HEK293 (cell line): ENCODE data around the gene PTCRA.

ENCODE experiments used
- CTCF ChIA-PET: fragments of 350-600 bp; formaldehyde crosslinking; extraction: SDS; loops from one replicate; lab custom pipeline; 2021; ENCODE audit warnings: antibody characterized with exemption; lab: Yijun Ruan, JAX
- POLR2A ChIA-PET: fragments of 300-600 bp; formaldehyde crosslinking; extraction: SDS; loops from one replicate; lab custom pipeline; 2020; ENCODE audit warnings: antibody characterized with exemption, inconsistent platforms; lab: Yijun Ruan, JAX
- H3K27ac ChIP-seq: fragments of 200-500 bp; sonication (Bioruptor generic); 2 replicates; pipeline ENCODE4 v1.5.1; 2014; ENCODE audit warnings: low read depth, low read length, control low read depth, inconsistent platforms; ENCODE audit errors: extremely low read depth
- H3K36me3 ChIP-seq, 2 experiments: fragments of 200-500 bp in 1 of 2; sonication (Bioruptor generic) in 1 of 2; 1 replicate in 1 of 2; 2 replicates in 1 of 2; pipeline ENCODE4 v1.5.1; 2014 to 2017; ENCODE audit warnings: inconsistent platforms in 2 of 2, low read length in 2 of 2; ENCODE audit not compliant: control insufficient read depth in 2 of 2, insufficient read depth in 1 of 2
- H3K4me1 ChIP-seq: fragments of 200-500 bp; sonication (Bioruptor generic); 2 replicates; pipeline ENCODE4 v1.5.1; 2014; ENCODE audit warnings: mild to moderate bottlenecking, low read length, inconsistent platforms; ENCODE audit not compliant: control insufficient read depth, insufficient read depth
- H3K4me3 ChIP-seq: 2 replicates; pipeline ENCODE4 v1.5.1; 2011; ENCODE audit warnings: low read depth, mild to moderate bottlenecking, control low read depth, low read length, moderate library complexity
- H3K9me3 ChIP-seq: fragments of 200-500 bp; sonication (Bioruptor generic); 2 replicates; pipeline ENCODE4 v1.5.1; 2014; ENCODE audit warnings: low read depth, low read length, inconsistent platforms; ENCODE audit not compliant: control insufficient read depth, insufficient read depth
- GFI1B ChIP-seq: fragments of 450-650 bp; formaldehyde crosslinking; IDR thresholded peaks from 2 replicates; pipeline ENCODE4 v1.5.1; 2016; ENCODE audit warnings: missing biosample characterization, missing genetic modification characterization
- GLI4 ChIP-seq: fragments of 450-650 bp; formaldehyde crosslinking; IDR thresholded peaks from 2 replicates; pipeline ENCODE4 v1.5.1; 2016; ENCODE audit warnings: missing biosample characterization, missing genetic modification characterization
- SCRT1 ChIP-seq: fragments of 450-650 bp; formaldehyde crosslinking; IDR thresholded peaks from 2 replicates; pipeline ENCODE4 v1.5.1; 2016; ENCODE audit warnings: missing biosample characterization, missing genetic modification characterization, borderline replicate concordance
- SP7 ChIP-seq: fragments of 450-650 bp; formaldehyde crosslinking; IDR thresholded peaks from 2 replicates; pipeline ENCODE4 v1.5.1; 2016; ENCODE audit warnings: missing biosample characterization, missing genetic modification characterization
- ZNF114 ChIP-seq: fragments of 450-650 bp; formaldehyde crosslinking; IDR thresholded peaks from 2 replicates; pipeline ENCODE4 v1.5.0; 2017; ENCODE audit warnings: missing biosample characterization, missing genetic modification characterization
- ZNF132 ChIP-seq: fragments of 450-650 bp; formaldehyde crosslinking; IDR thresholded peaks from 2 replicates; pipeline ENCODE4 v1.5.1; 2017; ENCODE audit warnings: missing biosample characterization, missing genetic modification characterization, borderline replicate concordance
- ZNF514 ChIP-seq: fragments of 450-650 bp; formaldehyde crosslinking; IDR thresholded peaks from 2 replicates; pipeline ENCODE4 v1.5.1; 2016; ENCODE audit warnings: missing biosample characterization, missing genetic modification characterization
- ZNF549 ChIP-seq: fragments of 450-650 bp; IDR thresholded peaks from 2 replicates; pipeline ENCODE4 v1.5.1; 2018; ENCODE audit warnings: missing biosample characterization, missing genetic modification characterization, mild to moderate bottlenecking, inconsistent platforms, moderate library complexity
- ZNF555 ChIP-seq: fragments of 450-650 bp; formaldehyde crosslinking; conservative IDR thresholded peaks from 2 replicates; pipeline ENCODE4 v1.5.1; 2017; ENCODE audit warnings: missing biosample characterization, mild to moderate bottlenecking, missing genetic modification characterization, inconsistent platforms
- ZNF558 ChIP-seq: fragments of 450-650 bp; formaldehyde crosslinking; IDR thresholded peaks from 2 replicates; pipeline ENCODE4 v1.5.1; 2016; ENCODE audit warnings: missing biosample characterization, missing genetic modification characterization
- ZNF621 ChIP-seq: fragments of 450-650 bp; formaldehyde crosslinking; IDR thresholded peaks from 2 replicates; pipeline ENCODE4 v1.5.1; 2017; ENCODE audit warnings: missing biosample characterization, missing genetic modification characterization
- ZNF654 ChIP-seq: fragments of 450-650 bp; formaldehyde crosslinking; IDR thresholded peaks from 2 replicates; pipeline ENCODE4 v1.5.1; 2016; ENCODE audit warnings: low read depth, missing biosample characterization, missing genetic modification characterization
- ZNF664 ChIP-seq: fragments of 450-650 bp; formaldehyde crosslinking; IDR thresholded peaks from 2 replicates; pipeline ENCODE4 v1.5.1; 2016; ENCODE audit warnings: missing biosample characterization, missing genetic modification characterization
- ZNF670 ChIP-seq: fragments of 450-650 bp; formaldehyde crosslinking; IDR thresholded peaks from 2 replicates; pipeline ENCODE4 v1.5.1; 2016; ENCODE audit warnings: missing biosample characterization, missing genetic modification characterization, low read depth
- ZNF777 ChIP-seq: fragments of 450-650 bp; formaldehyde crosslinking; IDR thresholded peaks from 2 replicates; pipeline ENCODE4 v1.5.1; 2017; ENCODE audit warnings: missing biosample characterization, missing genetic modification characterization, borderline replicate concordance
- TF ChIP-seq, protein P1 (sequence below): fragments of 450-650 bp; formaldehyde crosslinking; IDR thresholded peaks from 2 replicates; pipeline ENCODE4 v1.5.1; 2016; ENCODE audit warnings: missing biosample characterization, missing genetic modification characterization
- TF ChIP-seq, protein P2 (sequence below): fragments of 450-650 bp; formaldehyde crosslinking; IDR thresholded peaks from 2 replicates; pipeline ENCODE4 v1.5.1; 2016; ENCODE audit warnings: missing biosample characterization, missing genetic modification characterization

The PTCRA gene

DNA sequence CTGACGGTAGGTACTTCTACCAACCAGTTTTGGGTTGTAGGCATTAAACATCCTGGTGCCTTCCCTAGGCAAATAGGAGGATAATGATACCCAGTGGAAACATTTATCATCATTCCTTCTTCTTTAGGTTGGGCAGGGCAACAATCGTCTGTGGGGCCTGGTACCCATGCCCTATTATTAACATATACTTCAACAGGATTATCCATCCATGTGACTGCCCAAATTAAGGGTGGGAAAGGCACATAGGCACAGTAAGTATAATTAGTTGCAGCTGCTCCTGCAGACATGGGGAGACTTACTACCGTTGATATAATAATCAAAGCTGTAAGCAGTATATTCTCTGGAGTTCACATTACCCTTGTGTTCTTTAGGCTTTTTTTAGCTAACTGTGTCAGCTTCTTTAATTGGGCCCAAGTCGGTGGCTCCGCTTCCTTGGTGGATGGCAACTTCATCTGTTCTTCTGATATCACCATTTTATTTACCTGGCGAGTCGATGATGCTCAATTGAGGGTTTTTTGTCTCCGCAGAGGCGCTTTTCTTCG is 19.6 kb upstream of the PTCRA start:
- H3K4me3 ChIP-seq = no peak overlapping the region
- POLR2A ChIA-PET = no interaction called here
- no peaks in the 10 kb centered on the region for H3K4me1 ChIP-seq
- no peak for TF ChIP-seq SCRT1 (tag by site-specific recombination)
- no peak for TF ChIP-seq ZNF114 (tag by site-specific recombination)
- peak; percentile 100 for TF ChIP-seq SP7
- no peak for TF ChIP-seq ZNF664
- TF ChIP-seq, protein P1, sequence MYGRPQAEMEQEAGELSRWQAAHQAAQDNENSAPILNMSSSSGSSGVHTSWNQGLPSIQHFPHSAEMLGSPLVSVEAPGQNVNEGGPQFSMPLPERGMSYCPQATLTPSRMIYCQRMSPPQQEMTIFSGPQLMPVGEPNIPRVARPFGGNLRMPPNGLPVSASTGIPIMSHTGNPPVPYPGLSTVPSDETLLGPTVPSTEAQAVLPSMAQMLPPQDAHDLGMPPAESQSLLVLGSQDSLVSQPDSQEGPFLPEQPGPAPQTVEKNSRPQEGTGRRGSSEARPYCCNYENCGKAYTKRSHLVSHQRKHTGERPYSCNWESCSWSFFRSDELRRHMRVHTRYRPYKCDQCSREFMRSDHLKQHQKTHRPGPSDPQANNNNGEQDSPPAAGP (tag by site-specific recombination) = no peak
- no peaks in the 10 kb centered on the region for H3K36me3 ChIP-seq
- H3K9me3 ChIP-seq = no peaks in the 10 kb centered on the region
- CTCF ChIA-PET = interaction anchor here (0.6 to 1.0 kb wide), 4 partner anchors 20 to 681 kb away, joined by 3 read pairs; no protein-coding TSS in a partner anchor
- no peak overlapping the region for H3K27ac ChIP-seq

DNA sequence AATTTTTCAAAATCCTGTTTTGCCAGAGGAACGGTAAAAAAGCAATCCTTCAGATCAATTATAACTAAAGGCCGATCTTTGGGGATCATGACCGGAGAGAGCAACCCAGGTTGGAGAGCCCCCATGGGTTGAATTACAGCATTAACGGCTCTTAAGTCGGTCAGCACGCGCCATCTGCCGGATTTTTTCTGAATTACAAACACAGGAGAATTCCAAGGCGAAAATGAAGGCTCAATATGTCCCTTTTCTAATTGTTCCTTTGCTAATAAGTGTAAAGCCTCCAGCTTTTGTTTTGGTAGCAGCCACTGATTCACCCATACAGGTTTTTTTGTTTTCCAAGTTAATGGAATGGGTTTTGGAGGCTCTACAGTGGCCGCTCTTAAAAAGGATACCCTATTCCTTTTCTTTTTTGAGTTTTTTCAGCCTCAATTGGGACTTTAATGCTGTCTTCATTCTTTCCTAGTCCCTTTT is 16.9 kb upstream of the PTCRA start:
- Histone ChIP-seq H3K4me1 (no peaks in the 10 kb centered on the region; the same call in 1 of the 2 replicates), H3K4me3 (no peak overlapping the region), H3K9me3 (no peaks in the 10 kb centered on the region), H3K36me3 (no peaks in the 10 kb centered on the region), H3K27ac (no peak overlapping the region)
- CTCF ChIA-PET = interaction anchor here (0.6 to 1.4 kb wide), 13 partner anchors 17 to 729 kb away, joined by 3 to 6 read pairs (median 3); partner anchors contain the start of genes PPP2R5D and RPL7L1
- POLR2A ChIA-PET = no interaction called here
- TF ChIP-seq, protein P1 (tag by site-specific recombination) = no peak
- no peak for TF ChIP-seq ZNF670
- TF ChIP-seq, protein P2, sequence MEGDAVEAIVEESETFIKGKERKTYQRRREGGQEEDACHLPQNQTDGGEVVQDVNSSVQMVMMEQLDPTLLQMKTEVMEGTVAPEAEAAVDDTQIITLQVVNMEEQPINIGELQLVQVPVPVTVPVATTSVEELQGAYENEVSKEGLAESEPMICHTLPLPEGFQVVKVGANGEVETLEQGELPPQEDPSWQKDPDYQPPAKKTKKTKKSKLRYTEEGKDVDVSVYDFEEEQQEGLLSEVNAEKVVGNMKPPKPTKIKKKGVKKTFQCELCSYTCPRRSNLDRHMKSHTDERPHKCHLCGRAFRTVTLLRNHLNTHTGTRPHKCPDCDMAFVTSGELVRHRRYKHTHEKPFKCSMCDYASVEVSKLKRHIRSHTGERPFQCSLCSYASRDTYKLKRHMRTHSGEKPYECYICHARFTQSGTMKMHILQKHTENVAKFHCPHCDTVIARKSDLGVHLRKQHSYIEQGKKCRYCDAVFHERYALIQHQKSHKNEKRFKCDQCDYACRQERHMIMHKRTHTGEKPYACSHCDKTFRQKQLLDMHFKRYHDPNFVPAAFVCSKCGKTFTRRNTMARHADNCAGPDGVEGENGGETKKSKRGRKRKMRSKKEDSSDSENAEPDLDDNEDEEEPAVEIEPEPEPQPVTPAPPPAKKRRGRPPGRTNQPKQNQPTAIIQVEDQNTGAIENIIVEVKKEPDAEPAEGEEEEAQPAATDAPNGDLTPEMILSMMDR (tag by site-specific recombination) = 0 out of 2 replicates have a peak, but pooled peaks have one; percentile 9
- no peak for TF ChIP-seq ZNF621 (tag by site-specific recombination)
- no peak for TF ChIP-seq ZNF777 (tag by site-specific recombination)
- TF ChIP-seq ZNF514 = no peak
- peak; percentile 55 for TF ChIP-seq ZNF654
- TF ChIP-seq ZNF555 (tag by site-specific recombination) = no peak
- no peak for TF ChIP-seq GLI4 (tag by site-specific recombination)
- no peak for TF ChIP-seq GFI1B (tag by site-specific recombination)
- no peak for TF ChIP-seq ZNF549 (tag by site-specific recombination)

DNA sequence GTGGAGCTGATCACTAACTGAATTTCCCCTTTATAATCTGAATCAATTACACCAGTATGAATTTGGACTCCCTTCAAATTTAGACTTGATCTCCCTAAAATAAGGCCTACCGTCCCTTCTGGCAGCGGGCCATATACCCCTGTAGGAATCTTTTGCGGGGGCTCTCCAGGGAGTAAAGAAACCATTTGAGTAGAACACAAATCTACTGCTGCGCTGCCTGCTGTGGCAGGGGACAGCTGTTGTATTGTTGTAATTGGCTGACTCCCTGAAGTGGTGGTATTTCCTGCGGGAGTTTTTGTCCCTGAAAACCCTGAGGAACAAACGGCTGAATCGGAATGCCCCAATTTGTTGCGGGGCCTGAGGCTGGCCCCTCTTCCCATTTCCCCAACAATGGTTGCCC is 16.0 kb upstream of the PTCRA start:
- Histone ChIP-seq H3K36me3 (no peaks in the 10 kb centered on the region), H3K4me1 (no peaks in the 10 kb centered on the region; the same call in 1 of the 2 replicates), H3K27ac (no peak overlapping the region), H3K9me3 (no peaks in the 10 kb centered on the region), H3K4me3 (no peak overlapping the region)
- ChIA-PET POLR2A (interaction anchor here (1.5 kb wide), 1 partner anchor 85 kb away, joined by 5 read pairs; the partner anchor contains the start of gene PPP2R5D), CTCF (interaction anchor here (0.7 to 3.4 kb wide), 16 partner anchors 8 to 989 kb away, joined by 3 to 44 read pairs (median 4); partner anchors contain the start of gene PPP2R5D)
- TF ChIP-seq ZNF558 (tag by site-specific recombination) (no peak), ZNF132 (no peak)
